Measurements from ENCODE around the gene ZNF777. TPM values are rescaled to one million over a fixed set of nuclear protein-coding genes. Genes with fewer than 3 reads are reported as not detected.
"Not testable (repeated sequence)": the region's sequence is repeated elsewhere in the genome, so short reads cannot be mapped to it uniquely, and the experiment has no call there.

The ZNF777 gene
- total and polyA plus RNA-seq, 8 donors, result 9.3 to 14.0 (median 11.9) TPM

- peak overlapping the region in 1 of 2 donors; percentile 9 for H3K4me3 ChIP-seq
- DNase-seq, result no peak
These were observed 45.3 kb downstream of the ZNF777 start for GRCh38 chr7:149415391-149416071.

GRCh38 chr7:149414745-149415390 lies 46.0 kb downstream of the ZNF777 start:
- no peaks in the 10 kb centered on the region for H3K9me3 ChIP-seq
- ATAC-seq, result peak; percentile 71
- H3K27ac ChIP-seq, result no peak overlapping the region
- TF ChIP-seq CTCF (IDR thresholded peaks at IDR 0.05), result no peak
- H3K4me3 ChIP-seq, result peak overlapping the region in 1 of 2 donors; percentile 9
- H3K4me1 ChIP-seq, result no peaks in the 10 kb centered on the region
- no peaks in the 10 kb centered on the region for H3K36me3 ChIP-seq
- H3K27me3 ChIP-seq, result peaks cover 0 to 28% of the 10 kb centered on the region in 2 donors
- intact Hi-C loops (cut with DNase I), result no loop called here
- DNase-seq, result peak; percentile 51 to 79 (median 58)

More at GRCh38 chr7:149415391-149416071, 45.3 kb downstream of the ZNF777 start:
- no peaks in the 10 kb centered on the region for H3K9me3 ChIP-seq
- H3K36me3 ChIP-seq, result no peaks in the 10 kb centered on the region
- ATAC-seq, result no peak
- intact Hi-C loops (cut with DNase I), result no loop called here
- no peak overlapping the region for H3K27ac ChIP-seq
- H3K27me3 ChIP-seq, result peaks cover 0 to 28% of the 10 kb centered on the region in 2 donors
- H3K4me1 ChIP-seq, result no peaks in the 10 kb centered on the region
- no peak for TF ChIP-seq CTCF (IDR thresholded peaks at IDR 0.05)

- intact Hi-C loops (cut with DNase I), result no loop called here
- ATAC-seq (no peak), DNase-seq (no peak)
- H3K36me3 ChIP-seq, result no peaks in the 10 kb centered on the region
- peaks cover 0 to 28% of the 10 kb centered on the region in 2 donors for H3K27me3 ChIP-seq
- TF ChIP-seq CTCF (IDR thresholded peaks at IDR 0.05), result no peak
- H3K9me3 ChIP-seq, result no peaks in the 10 kb centered on the region
- H3K27ac ChIP-seq, result no peak overlapping the region
- no peak overlapping the region for H3K4me3 ChIP-seq
- no peaks in the 10 kb centered on the region for H3K4me1 ChIP-seq
These were observed 46.7 kb downstream of the ZNF777 start for GRCh38 chr7:149414171-149414570.

- H3K4me1 ChIP-seq; H3K9me3 ChIP-seq; intact Hi-C loops (cut with DNase I); H3K27ac ChIP-seq; ATAC-seq; H3K36me3 ChIP-seq; DNase-seq; H3K4me3 ChIP-seq: not testable (repeated sequence)
- H3K27me3 ChIP-seq, result peaks cover 0 to 28% of the 10 kb centered on the region in 2 donors
These were observed 47.8 kb downstream of the ZNF777 start for GRCh38 chr7:149413083-149413482.

- Histone ChIP-seq H3K4me3 (no peak overlapping the region), H3K27ac (no peak overlapping the region), H3K27me3 (peaks cover 0 to 22% of the 10 kb centered on the region in 2 donors), H3K4me1 (no peaks in the 10 kb centered on the region), H3K36me3 (no peaks in the 10 kb centered on the region), H3K9me3 (no peaks in the 10 kb centered on the region)
- intact Hi-C loops (cut with DNase I), result no loop called here
- ATAC-seq (no peak), DNase-seq (no peak)
- no peak for TF ChIP-seq CTCF (IDR thresholded peaks at IDR 0.05)
These were observed 51.0 kb downstream of the ZNF777 start for GRCh38 chr7:149409895-149410294.

Data from left lung (tissue), 10 donors.